Measurements from ENCODE around the gene MAPK4.

DNA sequence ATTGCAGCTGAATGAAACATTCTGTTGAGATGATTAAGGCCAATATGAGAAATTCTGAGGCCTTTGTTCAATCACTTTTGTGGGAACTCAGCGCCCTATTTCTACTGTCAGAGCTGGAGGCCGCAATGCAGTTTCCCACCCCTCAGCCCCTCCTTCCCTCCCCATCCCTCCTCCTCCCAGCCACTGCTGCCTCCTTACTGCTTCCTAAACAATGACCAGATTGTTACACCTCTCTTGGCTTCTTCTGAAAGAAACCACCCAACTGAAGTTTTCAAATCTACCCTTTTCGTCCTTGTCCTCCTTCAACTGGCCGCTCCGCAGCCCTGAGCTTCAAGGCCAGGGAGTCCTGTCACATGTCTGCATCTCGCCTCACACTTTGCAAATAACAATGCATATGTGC is 36.7 kb upstream of the MAPK4 start:
- no peak for TF ChIP-seq POLR2A (IDR thresholded peaks at IDR 0.05; ENCODE audit: low read depth, low read length)
- no peak for TF ChIP-seq POLR2AphosphoS5 (IDR thresholded peaks at IDR 0.05; ENCODE audit: low read depth, low read length)

All from GM12892 (cell line).